ENCODE results near the gene AKAP10. TPM values are rescaled to one million over a fixed set of nuclear protein-coding genes. Genes with fewer than 3 reads are reported as not detected.

Gene AKAP10
- total and polyA plus RNA-seq, 9 donors = 13.9 to 40.3 (median 28.9) TPM

- TF ChIP-seq EP300 (IDR thresholded peaks at IDR 0.05) (no peak), CTCF (IDR thresholded peaks at IDR 0.05) (no peak), POLR2A (IDR thresholded peaks at IDR 0.05) (no peak)
- Histone ChIP-seq H3K4me3 (no peak overlapping the region), H3K27ac (no peak overlapping the region), H3K4me1 (ENCODE audit: insufficient read depth) (no peaks in the 10 kb centered on the region), H3K27me3 (no peaks in the 10 kb centered on the region), H3K9me3 (no peaks in the 10 kb centered on the region), H3K36me3 (no peaks in the 10 kb centered on the region)
- 96 to 98% (median 96%) methylated on average over 2 of the region's 2 CpGs for WGBS, 3 donors
- DNase-seq = no peak
- intact Hi-C loops (cut with DNase I) = no loop called here
Observed at GRCh38 chr17:19911033-19911432, 66.6 kb downstream of the AKAP10 start.

- 86 to 96% (median 95%) methylated on average over 6 of the region's 6 CpGs for WGBS, 3 donors
- no peaks in the 10 kb centered on the region for H3K4me1 ChIP-seq (ENCODE audit: insufficient read depth)
- H3K27ac ChIP-seq = no peak overlapping the region
- DNase-seq = no peak
- no peaks in the 10 kb centered on the region for H3K9me3 ChIP-seq
- H3K36me3 ChIP-seq = no peaks in the 10 kb centered on the region
- no peak for TF ChIP-seq EP300 (IDR thresholded peaks at IDR 0.05)
- TF ChIP-seq CTCF (IDR thresholded peaks at IDR 0.05) = no peak
- TF ChIP-seq POLR2A (IDR thresholded peaks at IDR 0.05) = no peak
- H3K27me3 ChIP-seq = no peaks in the 10 kb centered on the region
- H3K4me3 ChIP-seq = no peak overlapping the region
- intact Hi-C loops (cut with DNase I) = no loop called here
Observed at GRCh38 chr17:19909139-19909538, 68.5 kb downstream of the AKAP10 start.

GRCh38 chr17:19905502-19905901 is 72.1 kb downstream of the AKAP10 start:
- 78 to 86% (median 83%) methylated on average over 5 of the region's 5 CpGs for WGBS, 3 donors
- DNase-seq = no peak
- no peaks in the 10 kb centered on the region for H3K4me1 ChIP-seq (ENCODE audit: insufficient read depth)
- intact Hi-C loops (cut with DNase I) = no loop called here
- no peak overlapping the region for H3K4me3 ChIP-seq
- H3K36me3 ChIP-seq = no peaks in the 10 kb centered on the region
- no peaks in the 10 kb centered on the region for H3K9me3 ChIP-seq
- no peak overlapping the region for H3K27ac ChIP-seq
- TF ChIP-seq CTCF (IDR thresholded peaks at IDR 0.05) (no peak), EP300 (IDR thresholded peaks at IDR 0.05) (no peak), POLR2A (IDR thresholded peaks at IDR 0.05) (no peak)
- no peaks in the 10 kb centered on the region for H3K27me3 ChIP-seq

GRCh38 chr17:19904924-19905323 is 72.7 kb downstream of the AKAP10 start:
- 78 to 82% (median 79%) methylated on average over 5 of the region's 5 CpGs for WGBS, 3 donors
- TF ChIP-seq POLR2A (IDR thresholded peaks at IDR 0.05) = no peak
- no peak for TF ChIP-seq EP300 (IDR thresholded peaks at IDR 0.05)
- TF ChIP-seq CTCF (IDR thresholded peaks at IDR 0.05) = no peak
- H3K27me3 ChIP-seq = no peaks in the 10 kb centered on the region
- H3K36me3 ChIP-seq = no peaks in the 10 kb centered on the region
- no peak overlapping the region for H3K4me3 ChIP-seq
- intact Hi-C loops (cut with DNase I) = no loop called here
- no peak for DNase-seq
- no peaks in the 10 kb centered on the region for H3K4me1 ChIP-seq (ENCODE audit: insufficient read depth)
- H3K9me3 ChIP-seq = no peaks in the 10 kb centered on the region
- H3K27ac ChIP-seq = no peak overlapping the region

- Histone ChIP-seq H3K27ac (no peak overlapping the region), H3K27me3 (no peaks in the 10 kb centered on the region), H3K9me3 (no peaks in the 10 kb centered on the region), H3K36me3 (no peaks in the 10 kb centered on the region), H3K4me3 (no peak overlapping the region), H3K4me1 (ENCODE audit: insufficient read depth) (no peaks in the 10 kb centered on the region)
- intact Hi-C loops (cut with DNase I) = no loop called here
- TF ChIP-seq EP300 (IDR thresholded peaks at IDR 0.05) (no peak), CTCF (IDR thresholded peaks at IDR 0.05) (no peak)
- no peak for DNase-seq
Observed at GRCh38 chr17:19904412-19904811, 73.2 kb downstream of the AKAP10 start.
